H9 (cell line): ENCODE results near the gene VWDE. TPM values are rescaled to one million over a fixed set of nuclear protein-coding genes. Genes with fewer than 3 reads are reported as not detected.
A peak's percentile ranks its signal among the peaks of the same experiment; 100 is the strongest.

Experiments used
- DNase-seq: peaks from one replicate; pipeline ENCODE4 v3.0.0-alpha.2; 2017
- H2AFZ ChIP-seq: one replicate; pipeline ENCODE4 v1.6.1; 2013; ENCODE audit warnings: mild to moderate bottlenecking, low read length, control low read depth, moderate library complexity
- H2AK5ac ChIP-seq: 2 replicates; pipeline ENCODE4 v1.6.1; 2013; ENCODE audit warnings: low read length, control low read depth, mixed read lengths; ENCODE audit not compliant: insufficient read length
- H2BK120ac ChIP-seq: one replicate; pipeline ENCODE4 v1.6.1; 2013; ENCODE audit warnings: low read depth, mild to moderate bottlenecking, low read length, control low read depth, inconsistent platforms; ENCODE audit not compliant: poor library complexity, severe bottlenecking
- H2BK12ac ChIP-seq: 2 replicates; pipeline ENCODE4 v1.6.1; 2013; ENCODE audit warnings: low read length, control low read depth, mixed read lengths, low read depth; ENCODE audit not compliant: insufficient read length
- H2BK15ac ChIP-seq: 2 replicates; pipeline ENCODE4 v1.6.1; 2013; ENCODE audit warnings: low read depth, low read length, control low read depth
- H2BK20ac ChIP-seq: one replicate; pipeline ENCODE4 v1.6.1; 2013; ENCODE audit warnings: low read depth, mild to moderate bottlenecking, low read length, control low read depth, inconsistent platforms; ENCODE audit not compliant: poor library complexity, severe bottlenecking
- H2BK5ac ChIP-seq: 2 replicates; pipeline ENCODE4 v1.6.1; 2013; ENCODE audit warnings: low read length, control low read depth, mixed read lengths; ENCODE audit not compliant: insufficient read length
- H3K14ac ChIP-seq: 2 replicates; pipeline ENCODE4 v1.6.1; 2013; ENCODE audit warnings: low read length, control low read depth; ENCODE audit not compliant: insufficient read depth
- H3K18ac ChIP-seq: 2 replicates; pipeline ENCODE4 v1.6.1; 2013; ENCODE audit warnings: low read depth, mild to moderate bottlenecking, mixed read lengths, low read length, control low read depth; ENCODE audit not compliant: insufficient read length
- H3K23ac ChIP-seq: 2 replicates; pipeline ENCODE4 v1.6.1; 2013; ENCODE audit warnings: low read length, control low read depth, mixed read lengths, low read depth; ENCODE audit not compliant: insufficient read length
- H3K23me2 ChIP-seq: 2 replicates; pipeline ENCODE4 v1.6.1; 2013; ENCODE audit warnings: low read depth, mild to moderate bottlenecking, mixed read lengths, low read length, control low read depth; ENCODE audit not compliant: insufficient read length, poor library complexity, severe bottlenecking
- H3K27ac ChIP-seq: 2 replicates; pipeline ENCODE4 v1.5.1; 2013; ENCODE audit warnings: low read length, control low read depth, mixed read lengths, low read depth; ENCODE audit not compliant: insufficient read length
- H3K27me3 ChIP-seq: 2 replicates; pipeline ENCODE4 v1.6.1; 2013; ENCODE audit warnings: low read length, control low read depth, inconsistent platforms; ENCODE audit not compliant: insufficient read depth
- H3K4ac ChIP-seq: 2 replicates; pipeline ENCODE4 v1.6.1; 2013; ENCODE audit warnings: low read depth, mild to moderate bottlenecking, control low read depth, inconsistent platforms, low read length, moderate library complexity
- H3K4me1 ChIP-seq: 2 replicates; pipeline ENCODE4 v1.6.1; 2013; ENCODE audit warnings: low read length, control low read depth, inconsistent platforms; ENCODE audit not compliant: insufficient read depth
- H3K4me2 ChIP-seq: 2 replicates; pipeline ENCODE4 v1.6.1; 2013; ENCODE audit warnings: low read length, control low read depth, mixed read lengths; ENCODE audit not compliant: insufficient read length, insufficient read depth
- H3K56ac ChIP-seq: 2 replicates; pipeline ENCODE4 v1.6.1; 2013; ENCODE audit warnings: low read depth, mild to moderate bottlenecking, mixed read lengths, low read length, control low read depth; ENCODE audit not compliant: insufficient read length
- H3K79me1 ChIP-seq: 2 replicates; pipeline ENCODE4 v1.6.1; 2013; ENCODE audit warnings: low read depth, mild to moderate bottlenecking, moderate library complexity, low read length, control low read depth, inconsistent platforms; ENCODE audit not compliant: insufficient read depth, poor library complexity, severe bottlenecking
- H3K79me2 ChIP-seq: 2 replicates; pipeline ENCODE4 v1.6.1; 2013; ENCODE audit warnings: low read length, control low read depth, inconsistent platforms; ENCODE audit not compliant: insufficient read depth
- H3K9ac ChIP-seq: 2 replicates; pipeline ENCODE4 v1.6.1; 2013; ENCODE audit warnings: low read length, control low read depth, mixed read lengths; ENCODE audit not compliant: insufficient read length; ENCODE audit errors: extremely low read depth
- H3K9me3 ChIP-seq: one replicate; pipeline ENCODE4 v1.6.1; 2013; ENCODE audit warnings: low read depth, low read length, inconsistent platforms; ENCODE audit not compliant: control insufficient read depth
- H3T11ph ChIP-seq: one replicate; pipeline ENCODE4 v1.6.1; 2013; ENCODE audit warnings: mild to moderate bottlenecking, low read length, control low read depth, inconsistent platforms
- H4K20me1 ChIP-seq: one replicate; pipeline ENCODE4 v1.6.1; 2013; ENCODE audit not compliant: control insufficient read depth, insufficient read length, insufficient read depth
- H4K5ac ChIP-seq: 2 replicates; pipeline ENCODE4 v1.6.1; 2013; ENCODE audit warnings: low read depth, mild to moderate bottlenecking, mixed read lengths, low read length, control low read depth; ENCODE audit not compliant: insufficient read length
- H4K8ac ChIP-seq: replicated peaks from 2 replicates; pipeline ENCODE4 v1.6.1; 2013; ENCODE audit warnings: low read length, control low read depth, mixed read lengths, low read depth; ENCODE audit not compliant: insufficient read length
- H4K91ac ChIP-seq: 2 replicates; pipeline ENCODE4 v1.6.1; 2013; ENCODE audit warnings: low read depth, mild to moderate bottlenecking, moderate library complexity, mixed read lengths, low read length, control low read depth; ENCODE audit not compliant: insufficient read length
- H3K27ac Mint-ChIP-seq, 3 experiments: 2 replicates in 2 of 3; 3 replicates in 1 of 3; pipeline ENCODE4 v1.8.0; 2020 to 2021; ENCODE audit warnings: mixed read lengths in 3 of 3, mild to moderate bottlenecking in 1 of 3, moderate library complexity in 1 of 3
- H3K27me3 Mint-ChIP-seq: 2 replicates; pipeline ENCODE4 v1.8.0; 2021; ENCODE audit warnings: low read depth, mild to moderate bottlenecking, moderate library complexity, mixed read lengths
- H3K36me3 Mint-ChIP-seq, 3 experiments: 2 replicates in 2 of 3; 3 replicates in 1 of 3; pipeline ENCODE4 v1.8.0; 2020 to 2021; ENCODE audit warnings: low read depth in 3 of 3, mixed read lengths in 3 of 3; ENCODE audit not compliant: insufficient read depth in 1 of 3
- H3K4me1 Mint-ChIP-seq, 2 experiments: 2 replicates each; pipeline ENCODE4 v1.8.0; 2020; ENCODE audit warnings: mixed read lengths in 2 of 2
- H3K4me3 Mint-ChIP-seq, 2 experiments: 2 replicates in 1 of 2; 3 replicates in 1 of 2; pipeline ENCODE4 v1.8.0; 2020 to 2021; ENCODE audit warnings: mild to moderate bottlenecking in 2 of 2, mixed read lengths in 2 of 2, moderate library complexity in 1 of 2
- H3K9me3 Mint-ChIP-seq, 2 experiments: 2 replicates in 1 of 2; 3 replicates in 1 of 2; pipeline ENCODE4 v1.8.0; 2020; ENCODE audit warnings: mild to moderate bottlenecking in 2 of 2, mixed read lengths in 2 of 2, moderate library complexity in 1 of 2
- CTCF ChIP-seq: fragments of 200-600 bp; sonication (generic); conservative IDR thresholded peaks from 3 replicates; pipeline ENCODE4 v1.8.0; 2021; ENCODE audit warnings: antibody characterized with exemption, mild to moderate bottlenecking
- total RNA-seq: library from RNA; stranded (reverse); gene quantifications from 2 replicates; pipeline ENCODE4 v1.2.1, GENCODE V29; 2021

Gene VWDE
- total RNA-seq, 1 experiment from 2014 or later: 18.1 TPM

GRCh38 chr7:12434012-12434642 lies 30.5 kb upstream of the VWDE start:
- Histone ChIP-seq H3K4me1 (peaks cover 2% of the 10 kb centered on the region; the same call in 1 of the 2 replicates), H3T11ph (no peak overlapping the region), H2BK20ac (no peak overlapping the region), H3K9me3 (no peaks in the 10 kb centered on the region), H3K56ac (no peak overlapping the region), H3K27ac (no peak overlapping the region), H3K14ac (no peak overlapping the region), H2AFZ (no peak overlapping the region), H2BK5ac (no peak overlapping the region), H3K27me3 (no peaks in the 10 kb centered on the region), H3K23me2 (no peaks in the 10 kb centered on the region), H3K9ac (no peak overlapping the region), H4K8ac (no peak overlapping the region), H4K91ac (no peak overlapping the region), H2BK15ac (no peak overlapping the region), H3K18ac (no peak overlapping the region), H2BK120ac (no peak overlapping the region), H2AK5ac (no peak overlapping the region), H4K20me1 (no peaks in the 10 kb centered on the region), H3K4ac (no peak overlapping the region), H4K5ac (no peak overlapping the region), H3K4me2 (no peak overlapping the region), H3K23ac (no peak overlapping the region), H3K79me1 (no peaks in the 10 kb centered on the region), H2BK12ac (no peak overlapping the region), H3K79me2 (no peaks in the 10 kb centered on the region)
- TF ChIP-seq CTCF: peak; percentile 71
- no peak for DNase-seq
- Mint-ChIP-seq H3K9me3 (peaks cover 15 to 19% of the 10 kb centered on the region in 2 experiments), H3K27ac (no peak overlapping the region; a peak in 1 of 7 replicates), H3K4me1 (peaks cover 36 to 43% of the 10 kb centered on the region in 2 experiments), H3K4me3 (no peak overlapping the region), H3K36me3 (peaks cover 6 to 24% (median 11%) of the 10 kb centered on the region in 3 experiments; a peak in 6 of 7 replicates), H3K27me3 (peaks cover 3% of the 10 kb centered on the region; the same call in 1 of the 2 replicates)
